ENCODE measurements around the gene ARHGAP27.

The ARHGAP27 gene

GRCh38 chr17:45364531-45365390 lies 67.9 kb downstream of the ARHGAP27 start:
- TF ChIP-seq NFIC (IDR thresholded peaks at IDR 0.05) (no peak), TCF12 (IDR thresholded peaks at IDR 0.05; ENCODE audit: low read depth) (no peak), EP300 (IDR thresholded peaks at IDR 0.05; ENCODE audit: borderline replicate concordance) (no peak), EGR1 (IDR thresholded peaks at IDR 0.05) (no peak), CEBPB (IDR thresholded peaks at IDR 0.05) (no peak), FOXM1 (IDR thresholded peaks at IDR 0.05; ENCODE audit: borderline replicate concordance, low read depth) (no peak), RAD21 (IDR thresholded peaks at IDR 0.05; ENCODE audit: low read depth) (no peak), TAF1 (IDR thresholded peaks at IDR 0.05; ENCODE audit: low read depth) (no peak), USF1 (IDR thresholded peaks at IDR 0.05) (no peak)
- TF ChIP-seq, protein P1, sequence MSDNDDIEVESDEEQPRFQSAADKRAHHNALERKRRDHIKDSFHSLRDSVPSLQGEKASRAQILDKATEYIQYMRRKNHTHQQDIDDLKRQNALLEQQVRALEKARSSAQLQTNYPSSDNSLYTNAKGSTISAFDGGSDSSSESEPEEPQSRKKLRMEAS (IDR thresholded peaks at IDR 0.05) = no peak

GRCh38 chr17:45363498-45363897 lies 69.2 kb downstream of the ARHGAP27 start:
- TF ChIP-seq EGR1 (IDR thresholded peaks at IDR 0.05) (no peak), NFIC (IDR thresholded peaks at IDR 0.05) (no peak), USF1 (IDR thresholded peaks at IDR 0.05) (no peak), YY1 (IDR thresholded peaks at IDR 0.05; ENCODE audit: low read depth) (no peak), TCF12 (IDR thresholded peaks at IDR 0.05; ENCODE audit: low read depth) (no peak), TAF1 (IDR thresholded peaks at IDR 0.05; ENCODE audit: low read depth) (no peak), REST (IDR thresholded peaks at IDR 0.05; ENCODE audit: low read depth) (no peak), TEAD4 (IDR thresholded peaks at IDR 0.05) (no peak), CEBPB (IDR thresholded peaks at IDR 0.05) (no peak), CREB1 (IDR thresholded peaks at IDR 0.05; ENCODE audit: low read depth) (no peak), FOXM1 (IDR thresholded peaks at IDR 0.05; ENCODE audit: borderline replicate concordance, low read depth) (no peak)
- TF ChIP-seq, protein P1 (IDR thresholded peaks at IDR 0.05) = no peak

DNA sequence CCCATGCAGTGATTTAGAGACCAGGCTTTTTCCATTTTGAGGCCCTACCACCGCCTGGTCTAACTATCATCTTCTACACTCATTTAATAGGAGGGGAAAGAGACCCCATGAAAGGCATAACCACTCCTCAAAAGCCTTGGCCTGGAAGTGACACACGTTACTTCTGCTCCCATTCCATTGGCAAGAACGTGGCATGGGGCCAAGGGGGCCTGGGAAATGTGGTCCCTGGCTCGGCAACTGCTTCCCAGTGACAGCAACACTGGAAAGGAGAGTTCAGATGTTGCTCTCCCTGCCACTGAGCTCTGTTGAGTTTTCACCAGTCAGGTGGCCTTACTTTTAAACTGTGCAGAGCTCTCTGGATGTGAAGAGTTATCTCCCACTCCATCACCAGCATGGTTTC lies 70.7 kb downstream of the ARHGAP27 start:
- TF ChIP-seq TCF12 (IDR thresholded peaks at IDR 0.05; ENCODE audit: low read depth) (no peak), EGR1 (IDR thresholded peaks at IDR 0.05) (no peak), NFIC (IDR thresholded peaks at IDR 0.05) (no peak), USF1 (IDR thresholded peaks at IDR 0.05) (no peak), TEAD4 (IDR thresholded peaks at IDR 0.05) (no peak), FOXM1 (IDR thresholded peaks at IDR 0.05; ENCODE audit: borderline replicate concordance, low read depth) (no peak), TAF1 (IDR thresholded peaks at IDR 0.05; ENCODE audit: low read depth) (no peak), EP300 (IDR thresholded peaks at IDR 0.05; ENCODE audit: borderline replicate concordance) (no peak), REST (IDR thresholded peaks at IDR 0.05; ENCODE audit: low read depth) (no peak), YY1 (IDR thresholded peaks at IDR 0.05; ENCODE audit: low read depth) (no peak), ZBTB7A (IDR thresholded peaks at IDR 0.05; ENCODE audit: low read depth) (no peak), CREB1 (IDR thresholded peaks at IDR 0.05; ENCODE audit: low read depth) (no peak), CEBPB (IDR thresholded peaks at IDR 0.05) (no peak), RAD21 (IDR thresholded peaks at IDR 0.05; ENCODE audit: low read depth) (no peak)
- TF ChIP-seq, protein P1 (IDR thresholded peaks at IDR 0.05) = no peak

DNA sequence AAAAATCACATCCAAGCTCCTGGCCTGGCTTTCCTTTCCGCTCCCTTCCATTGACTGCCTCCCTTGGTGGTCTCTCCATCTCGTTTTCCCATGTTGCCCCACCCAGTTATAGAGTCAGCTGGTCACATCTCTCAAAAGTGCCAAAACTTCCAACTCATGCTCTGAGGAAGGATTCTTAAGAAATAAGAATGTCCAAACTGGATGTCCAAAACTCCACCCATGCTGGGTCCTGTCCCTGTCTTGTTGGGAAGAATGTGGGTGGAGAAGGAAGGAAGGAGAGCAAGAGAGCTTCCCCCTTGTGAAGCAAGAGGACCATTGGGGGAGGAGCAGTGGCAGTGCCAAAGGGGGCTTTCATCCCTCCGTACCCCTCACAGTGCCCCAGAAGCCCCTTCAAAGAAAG lies 71.2 kb downstream of the ARHGAP27 start:
- TF ChIP-seq EP300 (IDR thresholded peaks at IDR 0.05; ENCODE audit: borderline replicate concordance) (no peak), YY1 (IDR thresholded peaks at IDR 0.05; ENCODE audit: low read depth) (no peak), REST (IDR thresholded peaks at IDR 0.05; ENCODE audit: low read depth) (no peak), TCF12 (IDR thresholded peaks at IDR 0.05; ENCODE audit: low read depth) (no peak), CEBPB (IDR thresholded peaks at IDR 0.05) (no peak), NFIC (IDR thresholded peaks at IDR 0.05) (no peak), EGR1 (IDR thresholded peaks at IDR 0.05) (no peak), CREB1 (IDR thresholded peaks at IDR 0.05; ENCODE audit: low read depth) (no peak), TEAD4 (IDR thresholded peaks at IDR 0.05) (no peak), FOXM1 (IDR thresholded peaks at IDR 0.05; ENCODE audit: borderline replicate concordance, low read depth) (no peak), RAD21 (IDR thresholded peaks at IDR 0.05; ENCODE audit: low read depth) (no peak), TAF1 (IDR thresholded peaks at IDR 0.05; ENCODE audit: low read depth) (no peak), USF1 (IDR thresholded peaks at IDR 0.05) (no peak), ZBTB7A (IDR thresholded peaks at IDR 0.05; ENCODE audit: low read depth) (no peak)
- TF ChIP-seq, protein P1 (IDR thresholded peaks at IDR 0.05) = no peak
